Left renal pelvis (tissue), 4 donors: Measurements from ENCODE around the gene DCXR. TPM values are rescaled to one million over a fixed set of nuclear protein-coding genes. Genes with fewer than 3 reads are reported as not detected.

Source experiments
- DNase-seq, 4 donors: peaks; one replicate each; pipeline ENCODE4 v3.0.0-alpha.2; 2013; ENCODE audit warnings: low read depth in 4 of 4, low spot score in 3 of 4
- polyA plus RNA-seq, 4 donors: library from polyadenylated mRNA; unstranded; fragments of 120-200 nt; gene quantifications; one replicate each; pipeline ENCODE4 v1.2.1, GENCODE V29; 2013; ENCODE audit not compliant: insufficient read length in 4 of 4

The DCXR gene
- polyA plus RNA-seq, 4 donors: 35.6 to 91.2 (median 78.5) TPM

- DNase-seq: no peak
Observed at GRCh38 chr17:81990836-81991683, 46.4 kb downstream of the DCXR start.

GRCh38 chr17:81987161-81987770 is 50.2 kb downstream of the DCXR start:
- DNase-seq: no peak

GRCh38 chr17:81986606-81987005 is 50.9 kb downstream of the DCXR start:
- no peak for DNase-seq

Other genes with a start within 250 kb of the DCXR start
- 10 to 100 TPM in 2 of 4 donors, 1 to 10 TPM in 2; 1.2 to 18.6 (median 9.1) TPM for gene GCGR, start 233.5 kb downstream of the DCXR start, polyA plus RNA-seq
- gene MCRIP1, start 204.4 kb downstream of the DCXR start, polyA plus RNA-seq: 100 to 1,000 TPM in 1 of 4 donors, 10 to 100 TPM in 3; 76.5 to 114 (median 90.4) TPM
- gene PPP1R27, start 202.6 kb downstream of the DCXR start, polyA plus RNA-seq: under 1 TPM in 3 of 4 donors, not detected in 1; 0.14 to 0.58 (median 0.26) TPM
- gene P4HB, start 177.2 kb downstream of the DCXR start, polyA plus RNA-seq: 100 to 1,000 TPM; 409 to 482 (median 447) TPM
- gene ARHGDIA, start 166.4 kb downstream of the DCXR start, polyA plus RNA-seq: 100 to 1,000 TPM; 165 to 238 (median 183) TPM
- 10 to 100 TPM; 66.2 to 85.2 (median 73.7) TPM for gene ALYREF, start 146.1 kb downstream of the DCXR start, polyA plus RNA-seq
- 100 to 1,000 TPM in 1 of 4 donors, 10 to 100 TPM in 3; 69.4 to 105 (median 73.2) TPM for gene ANAPC11, start 146.0 kb downstream of the DCXR start, polyA plus RNA-seq
- 1 to 10 TPM in 1 of 4 donors, under 1 TPM in 3; 0.33 to 1.4 (median 0.50) TPM for gene NPB, start 135.5 kb downstream of the DCXR start, polyA plus RNA-seq
- 10 to 100 TPM; 13.4 to 47.8 (median 41.3) TPM for gene PCYT2, start 126.3 kb downstream of the DCXR start, polyA plus RNA-seq
- gene SIRT7, start 119.5 kb downstream of the DCXR start, polyA plus RNA-seq: 10 to 100 TPM in 3 of 4 donors, 1 to 10 TPM in 1; 7.7 to 22.0 (median 11.1) TPM
- gene MAFG, start 110.0 kb downstream of the DCXR start, polyA plus RNA-seq: 10 to 100 TPM in 3 of 4 donors, 1 to 10 TPM in 1; 9.6 to 14.8 (median 12.0) TPM
- gene PYCR1, start 100.4 kb downstream of the DCXR start, polyA plus RNA-seq: 10 to 100 TPM; 29.4 to 75.5 (median 31.5) TPM
- under 1 TPM in 3 of 4 donors, not detected in 1; 0.07 to 0.26 (median 0.07) TPM for gene MYADML2, start 90.5 kb downstream of the DCXR start, polyA plus RNA-seq
- gene NOTUM, start 76.5 kb downstream of the DCXR start, polyA plus RNA-seq: 1 to 10 TPM in 3 of 4 donors, under 1 TPM in 1; 0.30 to 3.0 (median 2.4) TPM
- 10 to 100 TPM; 19.5 to 39.0 (median 23.1) TPM for gene ASPSCR1, start 60.1 kb downstream of the DCXR start, polyA plus RNA-seq
- 10 to 100 TPM; 32.0 to 50.3 (median 34.4) TPM for gene CENPX, start 14.8 kb downstream of the DCXR start, polyA plus RNA-seq
- 10 to 100 TPM in 3 of 4 donors, 1 to 10 TPM in 1; 9.7 to 18.1 (median 12.1) TPM for gene LRRC45, start 14.4 kb downstream of the DCXR start, polyA plus RNA-seq
- 10 to 100 TPM; 10.2 to 14.1 (median 12.1) TPM for gene RAC3, start 6.0 kb downstream of the DCXR start, polyA plus RNA-seq
- gene RFNG, start 14.1 kb upstream of the DCXR start, polyA plus RNA-seq: 10 to 100 TPM; 36.9 to 61.9 (median 40.6) TPM
- gene GPS1, start 14.2 kb upstream of the DCXR start, polyA plus RNA-seq: 100 to 1,000 TPM in 2 of 4 donors, 10 to 100 TPM in 2; 70.7 to 141 (median 101) TPM
- gene DUS1L, start 28.1 kb upstream of the DCXR start, polyA plus RNA-seq: 100 to 1,000 TPM in 1 of 4 donors, 10 to 100 TPM in 3; 52.7 to 105 (median 69.9) TPM
- gene FASN, start 60.5 kb upstream of the DCXR start, polyA plus RNA-seq: 10 to 100 TPM; 30.3 to 56.9 (median 38.0) TPM
- 10 to 100 TPM; 33.4 to 79.9 (median 43.5) TPM for gene CCDC57, start 175.1 kb upstream of the DCXR start, polyA plus RNA-seq
- 10 to 100 TPM in 3 of 4 donors, 1 to 10 TPM in 1; 6.6 to 16.3 (median 13.0) TPM for gene SLC16A3, start 191.3 kb upstream of the DCXR start, polyA plus RNA-seq
- gene CSNK1D, start 236.0 kb upstream of the DCXR start, polyA plus RNA-seq: 100 to 1,000 TPM in 3 of 4 donors, 10 to 100 TPM in 1; 88.6 to 125 (median 117) TPM